MV-4-11 (cell line): ENCODE results near the gene TNIK.
A peak's percentile ranks its signal among the peaks of the same experiment; 100 is the strongest.

ENCODE experiments used
- DNase-seq: peaks from one replicate; lab custom pipeline; 2025; lab: John Stamatoyannopoulos, UW

Gene TNIK

GRCh38 chr3:171340434-171340833 lies 119.8 kb downstream of the TNIK start:
- DNase-seq, result no peak

GRCh38 chr3:171339598-171339997 lies 120.6 kb downstream of the TNIK start:
- DNase-seq, result no peak

GRCh38 chr3:171336406-171336805 lies 123.8 kb downstream of the TNIK start:
- no peak for DNase-seq

GRCh38 chr3:171335559-171335958 lies 124.6 kb downstream of the TNIK start:
- DNase-seq, result no peak

- DNase-seq, result no peak
Observed at GRCh38 chr3:171334465-171334811, 125.8 kb downstream of the TNIK start.

GRCh38 chr3:171333784-171334464 lies 126.3 kb downstream of the TNIK start:
- DNase-seq, result no peak

- DNase-seq, result no peak
Observed at GRCh38 chr3:171330938-171331337, 129.3 kb downstream of the TNIK start.

GRCh38 chr3:171329746-171330145 lies 130.5 kb downstream of the TNIK start:
- DNase-seq, result no peak

GRCh38 chr3:171328419-171329082 lies 131.7 kb downstream of the TNIK start:
- peak; percentile 48 for DNase-seq

- no peak for DNase-seq
Observed at GRCh38 chr3:171327441-171328174, 132.6 kb downstream of the TNIK start.

- DNase-seq, result no peak
Observed at GRCh38 chr3:171326717-171327440, 133.3 kb downstream of the TNIK start.

GRCh38 chr3:171323938-171324536 lies 136.2 kb downstream of the TNIK start:
- DNase-seq, result no peak

- no peak for DNase-seq
Observed at GRCh38 chr3:171321559-171322360, 138.4 kb downstream of the TNIK start.

- DNase-seq, result no peak
Observed at GRCh38 chr3:171320750-171321558, 139.3 kb downstream of the TNIK start.

- DNase-seq, result no peak
Observed at GRCh38 chr3:171317171-171317570, 143.0 kb downstream of the TNIK start.

GRCh38 chr3:171315919-171316318 lies 144.3 kb downstream of the TNIK start:
- DNase-seq, result no peak

GRCh38 chr3:171315101-171315500 lies 145.1 kb downstream of the TNIK start:
- no peak for DNase-seq

- no peak for DNase-seq
Observed at GRCh38 chr3:171314341-171314740, 145.9 kb downstream of the TNIK start.

- no peak for DNase-seq
Observed at GRCh38 chr3:171313702-171314101, 146.5 kb downstream of the TNIK start.

GRCh38 chr3:171312741-171313140 lies 147.5 kb downstream of the TNIK start:
- DNase-seq, result no peak
